ENCODE results near the gene PLEKHG5.

The PLEKHG5 gene

GRCh38 chr1:6477039-6477820 lies 14.2 kb downstream of the PLEKHG5 start:
- Histone ChIP-seq H3K36me3 (ENCODE audit: control insufficient read depth, insufficient read depth, low read length) (no peaks in the 10 kb centered on the region), H3K27me3 (ENCODE audit: control insufficient read depth, insufficient read depth, low read length) (no peaks in the 10 kb centered on the region), H3K4me1 (ENCODE audit: control insufficient read depth, insufficient read depth, low read length) (peaks cover 26% of the 10 kb centered on the region), H3K4me3 (ENCODE audit: low read length) (no peak overlapping the region), H3K9me3 (ENCODE audit: control insufficient read depth, low read length) (no peaks in the 10 kb centered on the region), H3K9ac (ENCODE audit: low read length) (no peak overlapping the region)

GRCh38 chr1:6476483-6476882 lies 15.0 kb downstream of the PLEKHG5 start:
- Histone ChIP-seq H3K9me3 (ENCODE audit: control insufficient read depth, low read length) (no peaks in the 10 kb centered on the region), H3K36me3 (ENCODE audit: control insufficient read depth, insufficient read depth, low read length) (no peaks in the 10 kb centered on the region), H3K9ac (ENCODE audit: low read length) (no peak overlapping the region), H3K4me3 (ENCODE audit: low read length) (no peak overlapping the region), H3K27me3 (ENCODE audit: control insufficient read depth, insufficient read depth, low read length) (no peaks in the 10 kb centered on the region), H3K4me1 (ENCODE audit: control insufficient read depth, insufficient read depth, low read length) (peaks cover 33% of the 10 kb centered on the region)

- Histone ChIP-seq H3K27me3 (ENCODE audit: control insufficient read depth, insufficient read depth, low read length) (no peaks in the 10 kb centered on the region), H3K4me1 (ENCODE audit: control insufficient read depth, insufficient read depth, low read length) (peaks cover 33% of the 10 kb centered on the region), H3K36me3 (ENCODE audit: control insufficient read depth, insufficient read depth, low read length) (no peaks in the 10 kb centered on the region), H3K9ac (ENCODE audit: low read length) (no peak overlapping the region), H3K4me3 (ENCODE audit: low read length) (no peak overlapping the region), H3K9me3 (ENCODE audit: control insufficient read depth, low read length) (no peaks in the 10 kb centered on the region)
Measured at GRCh38 chr1:6475381-6476133, 15.9 kb downstream of the PLEKHG5 start.

GRCh38 chr1:6474815-6475282 lies 16.6 kb downstream of the PLEKHG5 start:
- Histone ChIP-seq H3K27me3 (ENCODE audit: control insufficient read depth, insufficient read depth, low read length) (no peaks in the 10 kb centered on the region), H3K36me3 (ENCODE audit: control insufficient read depth, insufficient read depth, low read length) (no peaks in the 10 kb centered on the region), H3K4me1 (ENCODE audit: control insufficient read depth, insufficient read depth, low read length) (peaks cover 33% of the 10 kb centered on the region), H3K4me3 (ENCODE audit: low read length) (no peak overlapping the region), H3K9ac (ENCODE audit: low read length) (no peak overlapping the region), H3K9me3 (ENCODE audit: control insufficient read depth, low read length) (no peaks in the 10 kb centered on the region)

- Histone ChIP-seq H3K36me3 (ENCODE audit: control insufficient read depth, insufficient read depth, low read length) (no peaks in the 10 kb centered on the region), H3K4me1 (ENCODE audit: control insufficient read depth, insufficient read depth, low read length) (peaks cover 33% of the 10 kb centered on the region), H3K27me3 (ENCODE audit: control insufficient read depth, insufficient read depth, low read length) (no peaks in the 10 kb centered on the region), H3K9me3 (ENCODE audit: control insufficient read depth, low read length) (no peaks in the 10 kb centered on the region), H3K4me3 (ENCODE audit: low read length) (no peak overlapping the region), H3K9ac (ENCODE audit: low read length) (no peak overlapping the region)
Measured at GRCh38 chr1:6473974-6474814, 17.3 kb downstream of the PLEKHG5 start.

- peaks cover 33% of the 10 kb centered on the region for H3K4me1 ChIP-seq (ENCODE audit: control insufficient read depth, insufficient read depth, low read length)
- no peaks in the 10 kb centered on the region for H3K36me3 ChIP-seq (ENCODE audit: control insufficient read depth, insufficient read depth, low read length)
- no peaks in the 10 kb centered on the region for H3K9me3 ChIP-seq (ENCODE audit: control insufficient read depth, low read length)
- no peak overlapping the region for H3K4me3 ChIP-seq (ENCODE audit: low read length)
- H3K27me3 ChIP-seq (ENCODE audit: control insufficient read depth, insufficient read depth, low read length): no peaks in the 10 kb centered on the region
- H3K9ac ChIP-seq (ENCODE audit: low read length): no peak overlapping the region
Measured at GRCh38 chr1:6473156-6473555, 18.3 kb downstream of the PLEKHG5 start.

GRCh38 chr1:6472391-6472790 lies 19.1 kb downstream of the PLEKHG5 start:
- Histone ChIP-seq H3K36me3 (ENCODE audit: control insufficient read depth, insufficient read depth, low read length) (no peaks in the 10 kb centered on the region), H3K4me1 (ENCODE audit: control insufficient read depth, insufficient read depth, low read length) (peaks cover 33% of the 10 kb centered on the region), H3K9ac (ENCODE audit: low read length) (peak overlapping the region; percentile 76), H3K9me3 (ENCODE audit: control insufficient read depth, low read length) (no peaks in the 10 kb centered on the region), H3K27me3 (ENCODE audit: control insufficient read depth, insufficient read depth, low read length) (no peaks in the 10 kb centered on the region), H3K4me3 (ENCODE audit: low read length) (no peak overlapping the region)

GRCh38 chr1:6471970-6472368 lies 19.5 kb downstream of the PLEKHG5 start:
- Histone ChIP-seq H3K36me3 (ENCODE audit: control insufficient read depth, insufficient read depth, low read length) (no peaks in the 10 kb centered on the region), H3K9ac (ENCODE audit: low read length) (peak overlapping the region; percentile 76), H3K27me3 (ENCODE audit: control insufficient read depth, insufficient read depth, low read length) (peaks cover 3% of the 10 kb centered on the region), H3K4me1 (ENCODE audit: control insufficient read depth, insufficient read depth, low read length) (peaks cover 33% of the 10 kb centered on the region), H3K4me3 (ENCODE audit: low read length) (peak overlapping the region; percentile 32), H3K9me3 (ENCODE audit: control insufficient read depth, low read length) (no peaks in the 10 kb centered on the region)

GRCh38 chr1:6471086-6471969 lies 20.1 kb downstream of the PLEKHG5 start:
- H3K9ac ChIP-seq (ENCODE audit: low read length): peak overlapping the region; percentile 76
- peaks cover 6% of the 10 kb centered on the region for H3K27me3 ChIP-seq (ENCODE audit: control insufficient read depth, insufficient read depth, low read length)
- peaks cover 26% of the 10 kb centered on the region for H3K4me1 ChIP-seq (ENCODE audit: control insufficient read depth, insufficient read depth, low read length)
- peak overlapping the region; percentile 32 for H3K4me3 ChIP-seq (ENCODE audit: low read length)
- no peaks in the 10 kb centered on the region for H3K9me3 ChIP-seq (ENCODE audit: control insufficient read depth, low read length)
- H3K36me3 ChIP-seq (ENCODE audit: control insufficient read depth, insufficient read depth, low read length): no peaks in the 10 kb centered on the region

- H3K36me3 ChIP-seq (ENCODE audit: control insufficient read depth, insufficient read depth, low read length): no peaks in the 10 kb centered on the region
- H3K9me3 ChIP-seq (ENCODE audit: control insufficient read depth, low read length): no peaks in the 10 kb centered on the region
- H3K4me1 ChIP-seq (ENCODE audit: control insufficient read depth, insufficient read depth, low read length): peaks cover 17% of the 10 kb centered on the region
- H3K9ac ChIP-seq (ENCODE audit: low read length): peak overlapping the region; percentile 28
- H3K27me3 ChIP-seq (ENCODE audit: control insufficient read depth, insufficient read depth, low read length): peaks cover 11% of the 10 kb centered on the region
- H3K4me3 ChIP-seq (ENCODE audit: low read length): no peak overlapping the region
Measured at GRCh38 chr1:6470132-6471085, 21.1 kb downstream of the PLEKHG5 start.
